K562 (cell line): ENCODE results near the gene TXNDC9. TPM values are rescaled to one million over a fixed set of nuclear protein-coding genes. Genes with fewer than 3 reads are reported as not detected.

Source experiments
- ATAC-seq: fragments of 200-7000 bp; cut with Tn5 transposase; 3 replicates; pipeline ENCODE4 v1.9.1; 2020; ENCODE audit warnings: moderate library complexity
- BruUV-seq: library from RNA; stranded (reverse); fragments of 400-500 nt; replicated peaks from 2 replicates; lab custom pipeline; 2021; lab: Mats Ljungman, UMichigan
- CTCF ChIA-PET: fragments of 300-600 bp; formaldehyde crosslinking; extraction: SDS; loops from one replicate; lab custom pipeline; 2021; ENCODE audit warnings: low intra/inter-chr PET ratio; lab: Yijun Ruan, JAX
- POLR2A ChIA-PET: fragments of 300-600, 350-650 bp; sonication (Branson Sonifier 250); formaldehyde crosslinking; extraction: SDS; loops from one replicate; lab custom pipeline; 2021; ENCODE audit warnings: antibody characterized with exemption, inconsistent platforms; lab: Yijun Ruan, JAX
- DNase-seq, 4 experiments: peaks; one replicate each; pipeline versions ENCODE4 v3.0.0 to v3.0.0-alpha.2; 2011 to 2018; ENCODE audit warnings: low spot score in 3 of 4, mixed read lengths in 3 of 4; ENCODE audit errors: extremely low read depth in 1 of 4
- FAIRE-seq: peaks from 2 replicates; lab custom pipeline; 2011; peaks lifted over from hg19 to GRCh38; lab: Jason Lieb, UNC
- H2AFZ ChIP-seq: 2 replicates; pipeline ENCODE4 v1.6.0; 2011; ENCODE audit warnings: low read depth, low read length, control low read depth, inconsistent platforms
- H3K27ac ChIP-seq: fragments of 200-600 bp; 3 replicates; pipeline ENCODE4 v1.8.0; 2011; ENCODE audit warnings: low read depth, mild to moderate bottlenecking, control low read depth, inconsistent platforms, low read length, moderate library complexity, mixed read lengths; ENCODE audit errors: extremely low read depth
- H3K27me3 ChIP-seq, 2 experiments: fragments of 300-600 bp in 1 of 2; 2 replicates in 1 of 2; 3 replicates in 1 of 2; pipeline versions ENCODE4 v1.6.0 to v1.8.0; 2011; ENCODE audit warnings: inconsistent platforms in 2 of 2, low read length in 2 of 2, mild to moderate bottlenecking in 1 of 2, mixed read lengths in 1 of 2, moderate library complexity in 1 of 2; ENCODE audit not compliant: control insufficient read depth in 2 of 2, insufficient read depth in 2 of 2
- H3K36me3 ChIP-seq: fragments of 300-600 bp; 3 replicates; pipeline ENCODE4 v1.8.0; 2011; ENCODE audit warnings: mild to moderate bottlenecking, low read length, inconsistent platforms; ENCODE audit not compliant: control insufficient read depth, insufficient read depth
- H3K4me1 ChIP-seq, 2 experiments: fragments of 200-600 bp in 1 of 2; replicated peaks in 1 of 2; 2 replicates in 1 of 2; 3 replicates in 1 of 2; pipeline versions ENCODE4 v1.5.1 to v1.8.0; 2011; ENCODE audit warnings: inconsistent platforms in 2 of 2, low read length in 2 of 2, mild to moderate bottlenecking in 1 of 2, mixed read lengths in 1 of 2, moderate library complexity in 1 of 2; ENCODE audit not compliant: control insufficient read depth in 2 of 2, insufficient read depth in 2 of 2
- H3K4me2 ChIP-seq: 2 replicates; pipeline ENCODE4 v1.6.1; 2011; ENCODE audit warnings: low read length, control low read depth, inconsistent platforms, mixed read lengths; ENCODE audit not compliant: insufficient read depth
- H3K4me3 ChIP-seq: fragments of 200-600 bp; sonication (generic), shearing (Covaris generic); 2 replicates; pipeline ENCODE4 v1.5.1; 2016; ENCODE audit warnings: control low read depth, inconsistent platforms
- H3K79me2 ChIP-seq: fragments of 200-600 bp; 3 replicates; pipeline ENCODE4 v1.8.0; 2011; ENCODE audit warnings: low read length, inconsistent platforms; ENCODE audit not compliant: control insufficient read depth, insufficient read depth
- H3K9ac ChIP-seq, 2 experiments: 2 replicates each; pipeline versions ENCODE4 v1.6.0 to v1.6.1; 2011; ENCODE audit warnings: low read depth in 2 of 2, low read length in 2 of 2, control low read depth in 1 of 2, inconsistent platforms in 1 of 2, mild to moderate bottlenecking in 1 of 2, mixed read lengths in 1 of 2; ENCODE audit not compliant: insufficient read depth in 1 of 2
- H3K9me1 ChIP-seq: one replicate; pipeline ENCODE4 v1.6.0; 2011; ENCODE audit warnings: inconsistent platforms, mild to moderate bottlenecking, low read length, moderate library complexity; ENCODE audit not compliant: control insufficient read depth, insufficient read depth
- H3K9me3 ChIP-seq: replicated peaks from 2 replicates; pipeline ENCODE4 v1.5.1; 2011; ENCODE audit warnings: low read depth, low read length, inconsistent platforms; ENCODE audit not compliant: control insufficient read depth, insufficient read depth
- H4K20me1 ChIP-seq: replicated peaks from 2 replicates; pipeline ENCODE4 v1.6.1; 2011; ENCODE audit warnings: low read length, inconsistent platforms, mixed read lengths; ENCODE audit not compliant: control insufficient read depth, insufficient read depth
- CBFA2T3 ChIP-seq: fragments of 450-650 bp; IDR thresholded peaks from 2 replicates; pipeline ENCODE4 v1.6.1; 2017
- RNF2 ChIP-seq: sonication (generic); IDR thresholded peaks from 2 replicates; pipeline ENCODE4 v1.6.1; 2016
- ZC3H4 ChIP-seq: sonication (generic); formaldehyde crosslinking; IDR thresholded peaks from 2 replicates; pipeline ENCODE4 v1.9.0; 2021; ENCODE audit warnings: missing genetic modification reagents, borderline replicate concordance
- ZNF699 ChIP-seq: fragments of 250-450 bp; sonication (Bioruptor Pico); IDR thresholded peaks from 2 replicates; pipeline ENCODE4 v1.8.0; 2021; ENCODE audit warnings: mild to moderate bottlenecking, moderate library complexity; ENCODE audit not compliant: insufficient replicate concordance
- WGBS: fragments of 100-300 bp; shearing (Covaris generic); methylation state at CpG from one replicate; pipeline ENCODE4 v1.1.6; 2016; ENCODE audit warnings: low coverage, mixed read lengths; ENCODE audit not compliant: insufficient coverage; ENCODE audit errors: missing lambda C conversion rate; 5-methylcytosine and 5-hydroxymethylcytosine counted together
- in situ Hi-C: fragments of 300-500 bp; cut with MboI; formaldehyde crosslinking; loops from 4 replicates; pipeline ENCODE4 v1.15.0; 2018; ENCODE audit warnings: inconsistent platforms, mixed read lengths
- intact Hi-C: fragments of 100-400 bp; cut with micrococcal nuclease; formaldehyde crosslinking; loops from 2 replicates; pipeline ENCODE4 v1.14.2; 2022
- polyA plus RNA-seq, 8 experiments: library from polyadenylated mRNA; depleted of rRNA in 4 of 8; stranded (reverse) in 5 of 8; unstranded in 3 of 8; fragments of >200 nt; fragmentation: Nextera tagmentation in 2 of 8; fragmentation: Illumina TruSeq in 1 of 8; extraction: Ambion mirVana in 2 of 8; extraction: Trizol in 1 of 8; gene quantifications; 2 replicates each; pipeline versions ENCODE4 v1.2.1 to v1.2.3, GENCODE V29; 2011 to 2014; ENCODE audit warnings: inconsistent platforms in 1 of 8, missing spikeins in 1 of 8
- total RNA-seq, 7 experiments: library from RNA; depleted of rRNA in 6 of 7; stranded (reverse); fragments of >200 nt in 6 of 7; fragmentation: Illumina TruSeq in 2 of 7; extraction: Trizol in 2 of 7; gene quantifications; 2 replicates each; pipeline versions ENCODE4 v1.2.1 to v1.2.3, GENCODE V29; 2011 to 2021; ENCODE audit warnings: low replicate concordance in 1 of 7

The TXNDC9 gene
- total and polyA plus RNA-seq, 9 of the 15 experiments (the other 6 are each of a cell fraction or from before 2014, with no cell fraction given), result 37.5 to 211 (median 65.5) TPM

DNA sequence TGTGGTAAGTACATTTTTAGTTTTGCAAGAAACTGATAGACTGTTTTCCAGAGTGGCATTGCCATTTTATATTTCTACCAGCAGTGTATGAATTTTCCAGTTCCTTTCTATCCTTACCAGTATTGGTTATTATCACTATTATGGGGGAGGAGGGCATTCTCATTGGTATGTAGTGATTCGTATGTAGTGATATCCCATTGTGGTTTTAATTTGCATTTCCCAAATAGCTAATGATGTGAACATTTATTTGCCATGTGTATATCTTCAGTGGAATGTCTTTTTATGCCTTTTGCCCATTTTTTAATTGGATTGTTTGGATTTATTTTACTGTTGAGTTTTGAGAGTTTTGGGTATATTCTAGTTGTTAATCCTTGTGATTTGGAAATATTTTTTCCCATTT, 17.9 kb upstream of the TXNDC9 start:
- Histone ChIP-seq H4K20me1 (peaks cover 11% of the 10 kb centered on the region; the same call in 1 of the 2 replicates), H3K4me1 (peaks cover under 1 to 3% of the 10 kb centered on the region in 2 experiments; a peak in 2 of 5 replicates), H3K9me1 (no peaks in the 10 kb centered on the region), H3K36me3 (no peaks in the 10 kb centered on the region; the same call in 2 of the 3 replicates), H2AFZ (no peak overlapping the region), H3K4me2 (no peak overlapping the region), H3K9me3 (no peaks in the 10 kb centered on the region), H3K27ac (no peak overlapping the region), H3K27me3 (no peaks in the 10 kb centered on the region), H3K9ac (no peak overlapping the region), H3K4me3 (no peak overlapping the region), H3K79me2 (peaks cover 98% of the 10 kb centered on the region)
- ChIA-PET POLR2A (interaction anchor here (0.6 to 0.8 kb wide), 2 partner anchors 11 to 21 kb away, joined by 3 read pairs; no protein-coding TSS in a partner anchor), CTCF (no interaction called here)
- FAIRE-seq, result no peak
- no peak for TF ChIP-seq CBFA2T3
- no TSS peak for BruUV-seq
- no peak for ATAC-seq
- in situ Hi-C loops, result no loop called here
- WGBS, result 59% methylated on average over 1 of the region's 1 CpG
- no peak for DNase-seq
- intact Hi-C loops, result no loop called here

DNA sequence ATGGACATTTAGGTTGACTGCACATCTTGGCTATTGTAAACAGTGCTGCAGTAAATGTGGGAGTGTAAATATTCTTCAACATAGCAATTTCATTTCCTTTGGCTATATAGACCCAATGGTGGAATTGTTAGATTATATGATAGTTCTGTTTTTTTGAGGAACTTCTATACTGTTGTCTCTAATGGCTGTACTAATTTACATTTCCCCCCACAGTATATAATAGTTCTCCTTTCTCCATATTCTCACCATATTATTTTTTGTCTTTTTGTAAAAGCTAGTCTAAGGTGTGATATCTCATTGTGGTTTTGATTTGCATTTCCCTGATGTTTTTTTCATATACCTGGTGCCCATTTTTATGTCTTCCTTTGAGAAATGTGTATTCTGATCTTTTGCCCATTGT, 14.1 kb upstream of the TXNDC9 start:
- Histone ChIP-seq H3K9me3 (no peaks in the 10 kb centered on the region), H3K9me1 (no peaks in the 10 kb centered on the region), H3K27ac (no peak overlapping the region), H2AFZ (no peak overlapping the region), H3K4me2 (no peak overlapping the region), H3K4me1 (peaks cover 3% of the 10 kb centered on the region in 2 experiments; a peak in 1 of 5 replicates), H4K20me1 (peaks cover 19% of the 10 kb centered on the region), H3K9ac (no peak overlapping the region), H3K79me2 (peaks cover 98% of the 10 kb centered on the region), H3K4me3 (no peak overlapping the region), H3K36me3 (peaks cover 4% of the 10 kb centered on the region; the same call in 1 of the 3 replicates), H3K27me3 (no peaks in the 10 kb centered on the region)
- DNase-seq, result no peak
- no peak for TF ChIP-seq ZC3H4 (CRISPR knock-in tag)
- TF ChIP-seq RNF2, result no peak
- TF ChIP-seq ZNF699, result no peak
- ChIA-PET POLR2A (interaction anchor here (0.7 kb wide), 1 partner anchor 13 kb away, joined by 4 read pairs; the partner anchor contains the start of gene EIF5B), CTCF (no interaction called here)
- FAIRE-seq, result no peak
- intact Hi-C loops (no loop called here), in situ Hi-C loops (no loop called here)
- ATAC-seq, result no peak
- BruUV-seq, result no TSS peak
